Activated naive CD4-positive, alpha-beta T cell (primary cell): ENCODE results near the gene CCDC32.
A peak's percentile ranks its signal among the peaks of the same experiment; 100 is the strongest.
"Not testable (repeated sequence)": the region's sequence is repeated elsewhere in the genome, so short reads cannot be mapped to it uniquely, and the experiment has no call there.

Experiments used
- DNase-seq, 4 experiments: peaks; one replicate each; lab custom pipeline; 2025; lab: John Stamatoyannopoulos, UW

Gene CCDC32

GRCh38 chr15:40564591-40565332, at the start of gene CCDC32:
Gene CCDC32, minus strand, starts transcription at chr15:40565042. Its CDS starts 2,027 bp downstream, at chr15:40563015.
- DNase-seq = peak; percentile 81 to 88 (median 83)

DNA sequence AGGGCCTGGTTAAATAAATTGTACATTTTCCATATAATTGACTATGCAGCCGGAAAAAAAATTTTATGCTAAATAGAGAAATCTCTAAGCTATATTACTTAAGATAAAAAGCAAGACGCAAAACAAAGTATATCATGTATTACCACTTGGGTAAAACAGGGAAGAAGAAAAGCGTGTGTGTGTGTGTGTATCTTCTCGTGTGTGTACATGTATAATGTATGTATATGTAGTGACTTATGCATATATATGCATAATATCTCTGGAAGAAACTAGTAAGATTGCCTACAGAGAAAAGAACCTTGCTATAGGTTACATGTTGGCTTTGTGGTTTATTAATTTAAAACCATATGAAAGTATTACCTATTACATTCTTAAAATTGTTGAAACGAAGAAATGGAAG, 48.2 kb upstream of the CCDC32 start:
- DNase-seq = no peak

- DNase-seq = no peak
These were observed 39.1 kb upstream of the CCDC32 start for GRCh38 chr15:40603935-40604334.

DNA sequence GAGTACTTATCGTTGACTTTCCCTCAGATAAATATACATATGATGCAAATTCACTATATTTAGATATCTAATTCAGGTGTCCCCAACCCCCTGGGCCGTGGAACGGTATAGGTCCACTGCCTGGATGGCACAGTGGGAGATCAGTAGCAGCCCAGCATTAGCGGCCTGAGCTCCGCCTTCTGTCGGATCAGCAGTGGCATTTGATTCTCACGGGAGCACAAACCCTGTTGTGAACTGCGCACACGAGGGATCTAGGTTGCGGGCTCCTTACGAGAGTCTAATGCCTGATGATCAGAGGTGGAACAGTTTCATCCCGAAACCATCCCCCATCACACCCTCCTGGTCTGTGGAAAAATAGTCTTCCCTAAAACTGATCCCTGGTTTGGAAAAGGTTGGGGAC, 36.1 kb upstream of the CCDC32 start:
- DNase-seq = no peak

GRCh38 chr15:40598672-40599071, 33.8 kb upstream of the CCDC32 start:
- DNase-seq = no peak

GRCh38 chr15:40598126-40598525, 33.3 kb upstream of the CCDC32 start:
- DNase-seq = no peak

- no peak for DNase-seq
These were observed 32.2 kb upstream of the CCDC32 start for GRCh38 chr15:40597024-40597423.

GRCh38 chr15:40595773-40596172, 30.9 kb upstream of the CCDC32 start:
- DNase-seq = no peak

DNA sequence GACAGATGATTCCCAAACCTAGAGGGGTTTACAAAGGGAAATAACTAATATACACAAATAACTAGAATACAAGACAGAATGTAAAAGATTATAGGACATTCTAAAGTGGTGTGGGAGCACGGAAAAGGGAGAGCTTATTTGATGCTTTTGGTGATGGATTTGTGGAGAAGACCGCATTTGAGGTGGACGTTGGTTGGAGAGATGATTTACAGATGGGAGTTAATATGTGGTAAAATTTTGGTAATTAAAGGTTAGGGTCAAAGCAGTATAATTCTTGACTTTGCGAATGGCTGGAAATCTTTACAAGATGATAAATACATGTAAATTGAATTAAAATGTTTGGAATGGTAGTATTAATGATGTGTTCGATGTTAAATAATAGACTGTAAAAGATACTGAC, 30.4 kb upstream of the CCDC32 start:
- DNase-seq = no peak

DNA sequence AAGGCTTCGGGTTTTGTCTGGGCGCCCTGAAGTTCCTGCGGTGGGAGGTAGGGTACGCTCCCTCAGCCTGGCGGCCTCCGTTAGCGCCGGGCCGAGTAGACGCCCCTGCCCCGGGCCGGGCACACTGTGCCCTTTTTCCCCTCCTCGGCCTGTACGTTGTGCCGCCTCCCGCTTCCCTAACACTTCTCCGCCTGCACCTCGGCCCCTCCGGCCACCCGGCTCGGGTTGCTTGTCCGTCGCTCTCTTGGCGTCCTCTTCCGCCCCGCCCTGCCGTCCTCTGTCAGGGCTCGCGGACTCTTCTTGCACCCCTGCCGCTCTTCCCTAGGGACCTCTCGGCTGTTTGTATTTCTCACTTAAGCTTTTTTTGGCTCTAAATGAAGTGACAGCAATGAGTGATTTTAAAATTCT, 29.6 kb upstream of the CCDC32 start:
- DNase-seq = no peak

- DNase-seq = peak; percentile 76 to 87 (median 82)
These were observed 29.0 kb upstream of the CCDC32 start, which contains the start of gene KNL1 for GRCh38 chr15:40593588-40594428. Gene KNL1, plus strand, starts transcription at chr15:40594249. Its CDS starts 8,683 bp downstream, at chr15:40602932.

DNA sequence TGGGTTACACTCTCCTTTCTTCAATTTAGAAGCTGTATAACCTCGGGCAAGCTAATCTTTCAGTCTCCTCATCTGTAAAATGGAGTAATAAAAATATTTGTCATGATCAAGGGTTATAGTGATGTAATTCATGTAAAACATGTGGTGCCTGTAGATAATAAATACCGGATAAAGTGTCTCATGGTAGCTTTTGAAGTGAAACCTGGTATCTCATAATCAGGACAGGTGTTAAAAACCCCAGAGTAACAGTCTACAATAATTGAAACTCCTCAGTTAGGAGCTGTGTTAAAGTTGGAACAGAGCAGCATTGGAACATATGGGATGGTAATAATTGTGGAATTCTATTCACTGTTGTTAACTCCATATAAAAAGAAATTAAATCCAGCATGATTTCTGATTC, 28.3 kb upstream of the CCDC32 start:
- no peak for DNase-seq

DNA sequence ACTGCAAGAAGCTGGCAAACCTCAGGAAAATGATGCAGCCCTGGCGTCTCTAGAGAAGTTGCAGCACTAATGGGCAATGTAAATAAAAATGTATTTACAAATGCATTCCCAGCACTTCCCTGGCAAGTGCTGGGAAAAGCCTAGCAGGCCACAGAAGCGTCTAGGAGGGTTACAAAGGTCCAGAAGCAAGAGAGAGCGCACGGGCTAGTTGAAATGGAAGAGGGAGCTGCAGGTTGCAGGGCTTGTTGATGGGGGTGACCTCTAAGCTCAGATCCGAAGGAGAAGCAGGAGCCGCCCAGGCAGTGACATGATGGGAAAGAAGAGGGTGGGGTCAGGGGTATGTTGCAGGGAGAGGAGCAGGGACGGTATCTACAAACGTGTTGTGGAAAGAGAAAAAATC, 26.5 kb upstream of the CCDC32 start:
- DNase-seq = no peak

DNA sequence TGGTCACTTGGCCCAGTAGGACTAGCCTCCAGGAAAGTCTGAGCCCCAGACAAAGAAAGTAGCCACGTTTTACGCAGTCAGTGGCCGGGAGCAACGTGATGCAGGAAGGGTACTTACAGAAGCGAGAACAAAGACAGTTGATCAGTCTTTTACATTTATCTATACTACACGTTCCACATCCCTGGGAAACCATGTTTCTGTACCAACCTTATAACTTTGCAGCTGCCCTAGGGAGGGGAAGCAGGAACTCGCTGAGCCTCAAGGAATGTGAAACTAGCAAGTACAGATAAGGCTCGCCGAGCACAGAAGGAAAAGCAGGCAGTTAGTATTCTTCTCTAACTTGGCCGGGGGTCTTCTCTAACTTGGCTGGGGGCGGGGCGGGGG, 25.8 kb upstream of the CCDC32 start:
- no peak for DNase-seq

DNA sequence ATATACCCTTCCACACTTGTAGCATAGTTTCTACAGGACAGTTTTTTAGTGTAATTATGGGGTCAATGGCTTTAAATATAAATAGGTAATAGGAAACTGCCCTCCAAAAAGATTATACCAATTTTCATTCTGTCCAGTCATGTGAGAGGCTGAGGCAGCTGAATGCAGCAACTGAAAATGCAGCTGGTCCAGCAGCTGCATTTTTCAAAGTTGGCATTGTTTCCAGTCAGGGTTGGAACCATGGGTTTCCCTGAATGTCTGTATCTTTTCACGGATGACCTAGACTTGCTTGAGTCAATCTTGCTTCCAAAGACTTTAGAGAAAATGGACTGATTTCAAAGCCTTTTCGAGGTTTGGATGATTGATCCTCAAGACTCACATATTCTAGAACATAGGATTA, 19.3 kb upstream of the CCDC32 start:
- DNase-seq = no peak

GRCh38 chr15:40582726-40583246, 17.9 kb upstream of the CCDC32 start:
- no peak for DNase-seq

GRCh38 chr15:40581796-40582195, 17.0 kb upstream of the CCDC32 start:
- DNase-seq = not testable (repeated sequence)

GRCh38 chr15:40578892-40579291, 14.1 kb upstream of the CCDC32 start:
- DNase-seq = no peak

DNA sequence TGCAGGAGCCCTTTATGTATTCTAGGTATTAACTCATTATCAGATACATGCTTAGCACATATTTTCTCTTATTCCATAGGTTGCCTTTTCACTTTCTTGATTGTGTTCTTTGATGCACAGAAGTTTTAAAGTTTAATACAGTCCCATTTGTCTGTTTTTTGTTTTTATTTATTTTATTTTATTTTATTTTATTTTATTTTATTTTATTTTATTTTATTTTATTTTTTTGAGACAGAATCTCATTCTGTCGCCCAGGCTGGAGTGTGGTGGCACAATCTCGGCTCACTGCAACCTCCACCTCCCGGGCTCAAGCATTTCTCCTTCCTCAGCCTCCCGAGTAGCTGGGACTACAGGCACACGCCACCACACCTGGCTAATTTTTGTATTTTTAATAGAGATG, 12.1 kb upstream of the CCDC32 start:
- not testable (repeated sequence) for DNase-seq

DNA sequence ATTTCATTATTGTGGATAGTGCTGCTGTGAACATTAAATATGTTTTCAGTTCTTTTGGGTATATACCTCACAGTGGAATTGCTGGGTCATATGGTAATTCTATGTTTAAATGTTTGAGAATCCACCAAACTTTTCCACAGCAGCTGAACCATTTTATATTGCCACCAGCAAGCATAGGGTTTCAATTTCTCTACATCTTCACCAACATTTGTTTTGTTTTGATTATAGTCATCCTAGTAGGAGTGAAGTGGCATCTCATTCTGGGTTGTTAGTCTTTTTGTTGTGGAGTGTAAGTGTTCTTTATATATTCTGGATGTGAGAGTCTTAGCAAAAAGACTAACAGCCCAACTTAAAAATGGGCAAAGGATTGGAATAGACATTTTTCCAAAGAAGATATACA, 10.3 kb upstream of the CCDC32 start:
- DNase-seq = no peak

DNA sequence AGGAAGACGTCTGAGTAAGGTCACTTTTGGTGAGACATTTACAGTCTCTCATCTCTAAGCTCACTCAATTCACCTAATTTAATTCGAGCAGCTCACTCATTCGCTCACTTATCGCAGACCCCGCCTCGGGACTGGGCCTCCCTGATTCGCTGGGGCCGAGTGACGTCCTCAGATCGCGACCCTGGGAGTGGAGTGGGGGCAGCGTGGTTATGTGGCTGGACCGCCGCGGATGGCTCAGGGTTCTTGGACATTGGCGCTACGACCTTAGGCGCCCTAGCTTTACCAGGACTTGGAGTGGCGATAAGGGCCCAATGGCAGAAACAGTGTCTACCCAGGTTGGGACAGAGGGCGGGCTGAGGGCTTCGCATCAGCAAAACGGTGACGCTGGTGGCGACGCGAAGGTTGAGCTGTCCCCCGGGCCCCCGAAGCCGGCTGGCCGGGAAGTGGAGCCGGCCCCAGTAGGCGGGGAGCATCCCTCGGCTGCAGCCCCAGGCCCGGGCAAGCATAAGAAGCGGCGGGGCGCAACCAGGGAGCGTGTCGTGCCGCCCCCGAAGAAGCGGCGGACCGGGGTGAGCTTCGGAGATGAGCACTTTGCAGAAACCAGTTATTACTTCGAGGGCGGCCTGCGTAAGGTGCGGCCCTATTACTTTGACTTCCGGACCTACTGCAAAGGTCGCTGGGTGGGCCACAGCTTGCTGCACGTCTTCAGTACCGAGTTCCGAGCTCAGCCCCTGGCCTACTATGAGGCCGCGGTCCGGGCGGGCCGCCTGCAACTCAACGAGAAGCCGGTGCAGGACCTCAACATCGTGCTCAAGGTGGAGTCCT, 4.5 kb upstream of the CCDC32 start, which contains the start of gene RPUSD2:
Gene RPUSD2 (plus strand): TSS at position 171 of the 825 bp plus-strand sequence. CDS start 39 bp downstream, at position 210.
- DNase-seq = peak; percentile 72 to 83 (median 78)

GRCh38 chr15:40567111-40567510, 2.3 kb upstream of the CCDC32 start:
- no peak for DNase-seq
